GM12875 (cell line): ENCODE data around the gene NDUFA8.
"Not testable (repeated sequence)": the region's sequence is repeated elsewhere in the genome, so short reads cannot be mapped to it uniquely, and the experiment has no call there.

ENCODE experiments used
- H3K4me3 ChIP-seq: one replicate; pipeline ENCODE4 v1.5.1; 2011; ENCODE audit warnings: low read depth, low read length, control low read depth
- CTCF ChIP-seq: IDR thresholded peaks from 2 replicates; pipeline ENCODE4 v1.5.1; 2011; ENCODE audit warnings: low read depth, mild to moderate bottlenecking, control low read depth, inconsistent platforms, low read length, moderate library complexity, borderline replicate concordance; ENCODE audit not compliant: insufficient read depth

The NDUFA8 gene

GRCh38 chr9:122118343-122119165, 41.0 kb downstream of the NDUFA8 start:
- no peak overlapping the region for H3K4me3 ChIP-seq
- no peak for TF ChIP-seq CTCF

DNA sequence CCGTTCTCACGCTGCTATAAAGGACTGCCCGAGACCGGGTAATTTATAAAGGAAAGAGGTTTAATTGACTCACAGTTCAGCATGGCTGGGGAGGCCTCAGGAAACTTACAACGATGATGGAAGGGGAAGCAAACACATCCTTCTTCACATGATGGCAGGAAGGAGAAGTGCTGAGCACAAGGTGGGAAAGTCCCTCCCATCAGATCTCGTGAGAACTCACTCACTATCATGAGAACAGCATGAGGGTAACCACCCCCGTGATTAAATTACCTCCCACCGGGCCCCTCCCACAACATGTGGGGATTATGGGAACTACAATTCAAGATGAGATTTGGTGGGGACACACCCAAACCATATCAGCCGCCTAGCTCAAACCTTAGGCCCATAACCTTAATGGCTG, 42.3 kb downstream of the NDUFA8 start:
- H3K4me3 ChIP-seq, result not testable (repeated sequence)

- no peak for TF ChIP-seq CTCF
- no peak overlapping the region for H3K4me3 ChIP-seq
These were observed 43.0 kb downstream of the NDUFA8 start for GRCh38 chr9:122116448-122117173.

DNA sequence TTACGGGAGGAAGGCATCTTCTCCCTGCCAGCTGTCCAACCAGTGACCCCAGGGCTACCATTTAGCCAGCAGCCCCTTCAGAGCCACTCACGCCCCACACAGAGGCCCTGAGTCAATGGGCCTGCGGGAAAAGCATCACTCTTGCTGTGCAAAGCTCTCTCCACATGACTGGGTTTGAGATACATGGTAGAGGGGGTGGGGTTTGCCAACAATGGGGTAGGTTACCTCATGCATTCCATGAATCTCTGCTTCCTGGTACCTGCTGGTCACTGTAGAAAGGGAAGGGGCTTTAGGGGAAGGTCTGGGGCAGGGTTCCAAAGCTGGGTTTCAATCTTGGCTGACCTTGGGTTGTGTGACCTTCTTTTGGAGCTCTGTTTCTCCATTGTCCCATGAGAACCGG, 43.5 kb downstream of the NDUFA8 start:
- H3K4me3 ChIP-seq, result no peak overlapping the region
- TF ChIP-seq CTCF, result no peak

GRCh38 chr9:122115176-122116035, 44.2 kb downstream of the NDUFA8 start:
- no peak overlapping the region for H3K4me3 ChIP-seq
- TF ChIP-seq CTCF, result no peak

- no peak for TF ChIP-seq CTCF
- H3K4me3 ChIP-seq, result no peak overlapping the region
These were observed 46.0 kb downstream of the NDUFA8 start for GRCh38 chr9:122113574-122113973.

DNA sequence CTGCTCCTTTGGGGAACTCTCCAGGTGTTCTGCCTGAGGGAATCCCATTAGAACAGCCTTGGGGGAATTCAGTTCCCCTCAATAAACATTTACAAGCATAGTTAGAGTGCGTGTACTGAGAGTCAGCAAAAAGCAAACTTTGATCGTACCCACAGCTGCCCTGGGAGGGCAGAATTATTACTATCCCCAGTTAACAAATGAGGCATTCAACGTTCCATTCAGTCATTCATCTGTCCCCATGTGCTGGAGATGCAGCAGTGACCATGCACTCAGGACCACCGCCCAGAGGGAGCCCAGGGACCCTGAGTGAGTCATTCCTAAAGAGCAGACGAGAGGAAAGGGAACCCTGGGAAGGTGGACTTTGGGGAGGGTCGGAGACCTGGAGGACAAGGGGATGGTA, 47.3 kb downstream of the NDUFA8 start:
- no peak for TF ChIP-seq CTCF
- H3K4me3 ChIP-seq, result no peak overlapping the region
